A673 (cell line): ENCODE results near the gene PLA2G15. TPM values are rescaled to one million over a fixed set of nuclear protein-coding genes. Genes with fewer than 3 reads are reported as not detected.

ENCODE experiments used
- BruUV-seq: library from RNA; stranded (reverse); fragments of 400-500 nt; replicated peaks from 2 replicates; lab custom pipeline; 2021; lab: Mats Ljungman, UMichigan
- CTCF ChIA-PET: fragments of 300-600 bp; sonication (Branson Sonifier 250); formaldehyde crosslinking; loops from one replicate; lab custom pipeline; 2022; ENCODE audit warnings: antibody characterized with exemption; lab: Charles Lee
- POLR2A ChIA-PET: fragments of 300-600 bp; sonication (Branson Sonifier 250); formaldehyde crosslinking; loops from one replicate; lab custom pipeline; 2022; ENCODE audit warnings: antibody characterized with exemption; ENCODE audit not compliant: low non-redundant PET; lab: Charles Lee
- DNase-seq: peaks from one replicate; pipeline ENCODE4 v3.0.0-alpha.2; 2015; ENCODE audit warnings: low spot score
- H3K27ac ChIP-seq: fragments of 200-600 bp; sonication (generic); 2 replicates; pipeline ENCODE4 v1.5.1; 2016; ENCODE audit warnings: mixed run types, low read depth, mild to moderate bottlenecking, mixed read lengths, antibody characterized with exemption, low read length; ENCODE audit not compliant: poor library complexity, severe bottlenecking
- H3K27me3 ChIP-seq: fragments of 200-600 bp; sonication (generic); replicated peaks from 2 replicates; pipeline ENCODE4 v1.6.1; 2017; ENCODE audit warnings: mixed run types, low read depth, mild to moderate bottlenecking, mixed read lengths, antibody characterized with exemption, low read length; ENCODE audit not compliant: insufficient read depth, poor library complexity
- H3K36me3 ChIP-seq: fragments of 200-600 bp; sonication (generic); 2 replicates; pipeline ENCODE4 v1.6.1; 2016; ENCODE audit warnings: mixed run types, mild to moderate bottlenecking, mixed read lengths, antibody characterized with exemption, low read length; ENCODE audit not compliant: insufficient read depth, poor library complexity, severe bottlenecking
- H3K4me1 ChIP-seq: fragments of 200-600 bp; sonication (generic); 2 replicates; pipeline ENCODE4 v1.6.1; 2017; ENCODE audit warnings: mixed run types, mild to moderate bottlenecking, mixed read lengths, antibody characterized with exemption, low read length; ENCODE audit not compliant: insufficient read depth, poor library complexity, severe bottlenecking
- H3K4me3 ChIP-seq: fragments of 200-600 bp; sonication (generic); 2 replicates; pipeline ENCODE4 v1.5.1; 2016; ENCODE audit warnings: low read depth, mixed run types, mild to moderate bottlenecking, mixed read lengths, low read length; ENCODE audit not compliant: poor library complexity, severe bottlenecking
- H3K9me3 ChIP-seq: fragments of 200-600 bp; sonication (generic); 2 replicates; pipeline ENCODE4 v1.6.1; 2016; ENCODE audit warnings: mixed run types, low read depth, mild to moderate bottlenecking, mixed read lengths, antibody characterized with exemption, low read length; ENCODE audit not compliant: poor library complexity, severe bottlenecking
- CTCF ChIP-seq: fragments of 300-800, 200-600 bp; sonication (generic); conservative IDR thresholded peaks from 2 replicates; pipeline ENCODE4 v1.5.1; 2017; ENCODE audit warnings: low read depth, mild to moderate bottlenecking, antibody characterized with exemption, low read length, moderate library complexity, mixed read lengths
- EZH2 ChIP-seq: fragments of 200-600 bp; sonication (generic); IDR thresholded peaks from 2 replicates; pipeline ENCODE4 v1.6.1; 2017; ENCODE audit warnings: borderline replicate concordance, low read depth, mild to moderate bottlenecking, mixed read lengths, antibody characterized with exemption, low read length; ENCODE audit not compliant: poor library complexity, severe bottlenecking
- intact Hi-C: fragments of 100-400 bp; cut with micrococcal nuclease; formaldehyde crosslinking; loops from one replicate; pipeline ENCODE4 v1.10.0; 2022; ENCODE audit not compliant: unreplicated experiment
- total RNA-seq: library from RNA; stranded (reverse); gene quantifications from 2 replicates; pipeline ENCODE4 v1.2.3, GENCODE V29; 2021

The PLA2G15 gene
- total RNA-seq, 1 experiment from 2014 or later, result 8.1 TPM

GRCh38 chr16:68230956-68231355, 14.2 kb upstream of the PLA2G15 start:
- Histone ChIP-seq H3K9me3 (no peaks in the 10 kb centered on the region), H3K4me1 (no peaks in the 10 kb centered on the region), H3K36me3 (no peaks in the 10 kb centered on the region), H3K4me3 (no peak overlapping the region), H3K27ac (no peak overlapping the region), H3K27me3 (no peaks in the 10 kb centered on the region)
- no peak for DNase-seq
- CTCF ChIA-PET, result interaction anchor here (1.5 kb wide), 1 partner anchor 137 kb away, joined by 3 read pairs; no protein-coding TSS in a partner anchor
- intact Hi-C loops, result no loop called here
- no TSS peak for BruUV-seq
- TF ChIP-seq CTCF, result no peak
- no peak for TF ChIP-seq EZH2
- POLR2A ChIA-PET, result no interaction called here

DNA sequence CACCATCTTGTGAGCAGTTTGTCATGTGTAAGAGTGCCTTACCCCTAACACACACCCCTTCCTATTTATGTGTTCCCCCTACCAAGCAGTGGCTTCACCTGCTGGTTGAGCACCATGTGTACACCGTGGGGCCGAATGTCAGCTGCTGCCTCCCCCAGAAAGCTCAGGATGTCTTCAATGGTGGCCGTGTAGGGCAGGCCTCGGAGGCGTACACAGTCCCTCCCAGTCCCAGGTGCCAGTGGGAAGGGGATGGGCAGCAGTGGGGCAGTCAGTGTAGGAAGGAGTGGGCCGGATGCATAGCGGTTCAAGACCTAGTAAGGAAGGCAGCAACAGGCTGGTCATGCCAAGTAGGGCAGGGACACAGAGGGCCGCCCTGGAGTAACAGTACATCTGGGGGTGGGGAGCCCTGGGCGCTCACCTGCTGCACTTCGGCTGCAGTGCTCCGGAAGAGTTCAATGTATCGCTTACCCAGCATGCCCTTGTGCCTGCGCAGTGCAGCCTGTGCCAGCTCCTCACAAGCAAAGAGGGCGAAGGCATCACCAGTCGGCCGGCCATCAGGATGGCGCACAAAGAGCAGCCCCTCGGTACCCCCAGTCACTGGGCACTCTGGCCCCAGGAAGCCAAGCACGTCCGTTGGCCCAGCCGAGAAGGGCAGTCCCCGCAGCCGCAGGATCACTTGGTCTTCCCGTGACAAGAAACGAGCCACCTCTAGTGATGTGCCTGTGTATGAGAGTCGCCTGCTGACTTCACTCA, 13.6 kb upstream of the PLA2G15 start:
- no peaks in the 10 kb centered on the region for H3K9me3 ChIP-seq
- no peak overlapping the region for H3K4me3 ChIP-seq
- no peak for DNase-seq
- H3K27me3 ChIP-seq, result no peaks in the 10 kb centered on the region
- intact Hi-C loops, result no loop called here
- ChIA-PET POLR2A (no interaction called here), CTCF (no interaction called here)
- H3K36me3 ChIP-seq, result no peaks in the 10 kb centered on the region
- no peak for TF ChIP-seq EZH2
- TF ChIP-seq CTCF, result no peak
- BruUV-seq, result no TSS peak
- peaks cover under 1% of the 10 kb centered on the region for H3K4me1 ChIP-seq
- no peak overlapping the region for H3K27ac ChIP-seq

DNA sequence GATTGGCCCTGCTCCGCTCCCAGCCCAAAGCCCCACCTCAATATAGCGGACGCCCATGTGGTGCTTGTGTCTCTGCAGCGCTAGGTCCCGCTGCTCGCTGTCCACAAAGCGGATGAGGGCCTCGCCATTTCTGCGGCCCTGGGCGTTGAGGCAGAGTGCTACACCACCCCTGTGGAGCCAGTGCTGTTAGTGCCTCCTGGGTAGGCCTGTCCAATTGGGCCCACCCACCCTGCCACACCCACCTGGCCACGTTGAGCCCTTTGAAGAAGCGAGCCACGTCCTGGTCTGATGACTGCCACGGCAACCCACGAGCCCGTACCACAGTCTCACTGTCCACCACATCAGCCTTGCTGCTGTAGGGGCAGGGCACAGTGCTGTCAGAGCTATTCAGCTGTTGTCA, 12.8 kb upstream of the PLA2G15 start:
- no peak for DNase-seq
- Histone ChIP-seq H3K27me3 (no peaks in the 10 kb centered on the region), H3K4me1 (peaks cover 6% of the 10 kb centered on the region), H3K36me3 (no peaks in the 10 kb centered on the region), H3K9me3 (no peaks in the 10 kb centered on the region), H3K27ac (no peak overlapping the region), H3K4me3 (no peak overlapping the region)
- ChIA-PET CTCF (no interaction called here), POLR2A (no interaction called here)
- intact Hi-C loops, result no loop called here
- no TSS peak for BruUV-seq
- TF ChIP-seq EZH2 (no peak), CTCF (no peak)
